Left renal pelvis (tissue), 4 donors: ENCODE data around the gene DQX1. TPM values are rescaled to one million over a fixed set of nuclear protein-coding genes. Genes with fewer than 3 reads are reported as not detected.
"Not testable (repeated sequence)": the region's sequence is repeated elsewhere in the genome, so short reads cannot be mapped to it uniquely, and the experiment has no call there.

ENCODE experiments used
- DNase-seq, 4 donors: peaks; one replicate each; pipeline ENCODE4 v3.0.0-alpha.2; 2013; ENCODE audit warnings: low read depth in 4 of 4, low spot score in 3 of 4
- polyA plus RNA-seq, 4 donors: library from polyadenylated mRNA; unstranded; fragments of 120-200 nt; gene quantifications; one replicate each; pipeline ENCODE4 v1.2.1, GENCODE V29; 2013; ENCODE audit not compliant: insufficient read length in 4 of 4

DQX1 gene
- polyA plus RNA-seq, 4 donors, result 0.16 to 0.35 (median 0.29) TPM

DNA sequence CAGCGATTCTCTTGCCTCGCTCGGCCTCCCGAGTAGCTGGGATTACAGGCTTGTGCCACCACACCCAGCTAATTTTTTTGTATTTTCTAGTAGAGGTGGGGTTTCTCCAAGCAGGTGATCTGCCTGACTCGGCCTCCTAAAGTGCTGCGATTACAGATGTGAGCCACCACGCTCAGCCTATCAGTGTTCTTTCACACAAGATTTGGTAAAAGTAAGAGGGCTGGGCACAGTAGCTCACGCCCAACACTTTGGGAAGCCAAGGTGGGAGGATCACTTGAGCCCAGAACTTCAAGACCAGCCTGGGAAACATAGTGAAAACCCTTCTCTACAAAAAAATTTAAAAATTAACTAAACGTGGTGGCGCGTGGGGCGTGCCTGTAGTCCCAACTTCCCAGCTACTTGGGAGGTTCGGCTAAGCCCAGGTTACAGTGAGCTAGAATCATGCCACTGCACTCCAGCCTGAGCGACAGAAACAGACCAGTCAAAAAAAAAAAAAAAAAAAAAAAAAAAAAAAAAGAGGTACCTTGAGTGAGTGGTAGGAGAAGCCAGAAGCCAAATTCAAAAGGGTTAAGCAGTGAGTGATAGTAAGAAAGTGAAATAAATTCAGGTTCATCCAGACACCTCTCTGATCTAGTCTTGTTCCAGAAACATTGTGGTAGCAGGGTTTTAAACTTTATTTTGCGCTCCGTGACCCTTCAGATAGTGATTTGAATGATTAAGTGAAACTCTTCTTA, 54.5 kb downstream of the DQX1 start:
- DNase-seq, result no peak

DNA sequence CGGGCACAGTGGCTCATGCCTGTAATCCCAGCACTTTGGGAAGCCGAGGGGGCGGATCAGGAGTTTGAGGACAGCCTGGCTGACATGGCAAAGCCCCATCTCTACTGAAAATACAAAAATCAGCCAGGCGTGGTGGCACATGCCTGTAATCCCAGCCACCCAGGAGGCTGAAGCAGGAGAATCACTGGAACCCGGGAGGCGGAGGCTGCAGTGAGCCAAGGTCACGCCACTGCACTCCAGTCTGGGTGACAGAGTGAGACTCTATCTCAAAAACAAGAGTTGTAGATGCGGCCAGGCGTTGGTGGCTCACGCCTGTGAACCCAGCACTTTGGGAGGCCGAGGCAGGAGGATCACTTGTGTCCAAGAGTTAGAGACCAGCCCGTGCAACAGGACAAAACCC, 55.3 kb downstream of the DQX1 start:
- DNase-seq, result not testable (repeated sequence)

Other genes with a start within 250 kb of the DQX1 start
- gene SLC4A5, start 182.8 kb downstream of the DQX1 start, polyA plus RNA-seq, result 1 to 10 TPM; 1.5 to 3.4 (median 2.3) TPM
- 100 to 1,000 TPM; 112 to 156 (median 146) TPM for gene DCTN1, start 145.9 kb downstream of the DQX1 start, polyA plus RNA-seq
- 1 to 10 TPM; 4.6 to 9.0 (median 6.4) TPM for gene C2orf81, start 104.6 kb downstream of the DQX1 start, polyA plus RNA-seq
- 10 to 100 TPM; 25.2 to 42.7 (median 36.2) TPM for gene WDR54, start 104.5 kb downstream of the DQX1 start, polyA plus RNA-seq
- 10 to 100 TPM; 36.1 to 85.3 (median 56.9) TPM for gene RTKN, start 84.3 kb downstream of the DQX1 start, polyA plus RNA-seq
- 10 to 100 TPM; 14.6 to 31.8 (median 21.2) TPM for gene INO80B, start 71.1 kb downstream of the DQX1 start, polyA plus RNA-seq
- 100 to 1,000 TPM in 2 of 4 donors, 10 to 100 TPM in 2; 68.7 to 119 (median 98.4) TPM for gene WBP1, start 67.8 kb downstream of the DQX1 start, polyA plus RNA-seq
- 10 to 100 TPM; 34.6 to 66.6 (median 49.1) TPM for gene MOGS, start 60.8 kb downstream of the DQX1 start, polyA plus RNA-seq
- gene MRPL53, start 53.6 kb downstream of the DQX1 start, polyA plus RNA-seq, result 10 to 100 TPM; 29.5 to 57.5 (median 40.3) TPM
- 10 to 100 TPM in 3 of 4 donors, 1 to 10 TPM in 1; 7.5 to 16.7 (median 11.2) TPM for gene CCDC142, start 43.2 kb downstream of the DQX1 start, polyA plus RNA-seq
- gene TTC31, start 43.1 kb downstream of the DQX1 start, polyA plus RNA-seq, result 10 to 100 TPM; 24.5 to 40.3 (median 29.3) TPM
- 1 to 10 TPM; 1.3 to 5.4 (median 2.4) TPM for gene LBX2, start 26.6 kb downstream of the DQX1 start, polyA plus RNA-seq
- gene PCGF1, start 18.5 kb downstream of the DQX1 start, polyA plus RNA-seq, result 10 to 100 TPM; 23.7 to 34.9 (median 27.0) TPM
- under 1 TPM in 2 of 4 donors, not detected in 2; 0.08 to 0.23 TPM for gene TLX2, start 11.8 kb downstream of the DQX1 start, polyA plus RNA-seq
- gene AUP1, start 3.5 kb upstream of the DQX1 start, polyA plus RNA-seq, result 100 to 1,000 TPM in 2 of 4 donors, 10 to 100 TPM in 2; 84.6 to 125 (median 102) TPM
- 10 to 100 TPM; 27.5 to 35.0 (median 30.7) TPM for gene HTRA2, start 3.7 kb upstream of the DQX1 start, polyA plus RNA-seq
- 10 to 100 TPM in 1 of 4 donors, 1 to 10 TPM in 3; 9.2 to 11.4 (median 9.6) TPM for gene LOXL3, start 27.7 kb upstream of the DQX1 start, polyA plus RNA-seq
- gene DOK1, start 28.5 kb upstream of the DQX1 start, polyA plus RNA-seq, result 10 to 100 TPM in 1 of 4 donors, 1 to 10 TPM in 3; 7.4 to 10.3 (median 8.4) TPM
- 1 to 10 TPM in 2 of 4 donors, under 1 TPM in 2; 0.41 to 1.3 (median 0.81) TPM for gene M1AP, start 122.1 kb upstream of the DQX1 start, polyA plus RNA-seq
- gene SEMA4F, start 128.0 kb upstream of the DQX1 start, polyA plus RNA-seq, result 1 to 10 TPM; 6.2 to 7.2 (median 6.8) TPM